MM.1S (cell line): Measurements from ENCODE around the gene RREB1.
A peak's percentile ranks its signal among the peaks of the same experiment; 100 is the strongest.

Experiments
- DNase-seq: peaks from one replicate; pipeline ENCODE4 v3.0.0-alpha.2; 2015
- H2AFZ ChIP-seq: fragments of 300-600 bp; sonication (generic); 2 replicates; pipeline ENCODE4 v1.6.0; 2016; ENCODE audit warnings: antibody characterized with exemption, low read length
- H3F3A ChIP-seq: fragments of 300-600 bp; sonication (generic); 2 replicates; pipeline ENCODE4 v1.6.1; 2016; ENCODE audit warnings: mild to moderate bottlenecking, antibody characterized with exemption, low read length, moderate library complexity, mixed read lengths; ENCODE audit not compliant: insufficient read depth
- H3K27ac ChIP-seq: fragments of 300-600 bp; sonication (generic); 2 replicates; pipeline ENCODE4 v1.5.1; 2016; ENCODE audit warnings: mild to moderate bottlenecking, low read length
- H3K27me3 ChIP-seq: fragments of 300-600 bp; sonication (generic); replicated peaks from 2 replicates; pipeline ENCODE4 v1.6.0; 2016; ENCODE audit warnings: low read length; ENCODE audit not compliant: insufficient read depth
- H3K36me3 ChIP-seq: fragments of 300-600 bp; sonication (generic); replicated peaks from 2 replicates; pipeline ENCODE4 v1.6.1; 2016; ENCODE audit warnings: mild to moderate bottlenecking, low read length, mixed read lengths; ENCODE audit not compliant: insufficient read depth
- H3K4me1 ChIP-seq: fragments of 300-600 bp; sonication (generic); 2 replicates; pipeline ENCODE4 v1.6.1; 2016; ENCODE audit warnings: low read length, mixed read lengths
- H3K4me2 ChIP-seq: fragments of 300-600 bp; sonication (generic); 2 replicates; pipeline ENCODE4 v1.6.0; 2016; ENCODE audit warnings: low read depth, low read length
- H3K4me3 ChIP-seq: fragments of 300-600 bp; sonication (generic); 2 replicates; pipeline ENCODE4 v1.5.1; 2016; ENCODE audit warnings: low read length, mixed read lengths
- H3K79me2 ChIP-seq: fragments of 300-600 bp; sonication (generic); 2 replicates; pipeline ENCODE4 v1.6.1; 2016; ENCODE audit warnings: mixed run types, low read length, mixed read lengths
- H3K9ac ChIP-seq: fragments of 300-600 bp; sonication (generic); 2 replicates; pipeline ENCODE4 v1.6.1; 2016; ENCODE audit warnings: low read length, mixed read lengths
- H3K9me2 ChIP-seq: fragments of 300-600 bp; sonication (generic); replicated peaks from 2 replicates; pipeline ENCODE4 v1.6.1; 2016; ENCODE audit warnings: mild to moderate bottlenecking, low read length, mixed read lengths; ENCODE audit not compliant: insufficient read depth
- H3K9me3 ChIP-seq: fragments of 300-600 bp; sonication (generic); replicated peaks from 2 replicates; pipeline ENCODE4 v1.6.1; 2016; ENCODE audit warnings: mild to moderate bottlenecking, low read length, mixed read lengths; ENCODE audit not compliant: insufficient read depth
- H4K20me1 ChIP-seq: fragments of 300-600 bp; sonication (generic); 2 replicates; pipeline ENCODE4 v1.6.1; 2016; ENCODE audit warnings: mild to moderate bottlenecking, low read length, moderate library complexity, mixed read lengths; ENCODE audit not compliant: insufficient read depth
- EZH2 ChIP-seq: fragments of 300-600 bp; sonication (generic); optimal IDR thresholded peaks from 2 replicates; pipeline ENCODE3; 2017; ENCODE audit warnings: low read depth, mild to moderate bottlenecking, antibody characterized with exemption, low read length, mixed read lengths
- EZH2phosphoT487 ChIP-seq: fragments of 300-600 bp; sonication (generic); IDR thresholded peaks from 2 replicates; pipeline ENCODE4 v1.6.1; 2018; ENCODE audit warnings: antibody characterized with exemption, low read length
- TF ChIP-seq, protein P1 (sequence below): fragments of 300-600 bp; sonication (generic); IDR thresholded peaks from 2 replicates; pipeline ENCODE4 v1.5.1; 2016; ENCODE audit warnings: antibody characterized with exemption, low read length, mixed read lengths

The RREB1 gene

DNA sequence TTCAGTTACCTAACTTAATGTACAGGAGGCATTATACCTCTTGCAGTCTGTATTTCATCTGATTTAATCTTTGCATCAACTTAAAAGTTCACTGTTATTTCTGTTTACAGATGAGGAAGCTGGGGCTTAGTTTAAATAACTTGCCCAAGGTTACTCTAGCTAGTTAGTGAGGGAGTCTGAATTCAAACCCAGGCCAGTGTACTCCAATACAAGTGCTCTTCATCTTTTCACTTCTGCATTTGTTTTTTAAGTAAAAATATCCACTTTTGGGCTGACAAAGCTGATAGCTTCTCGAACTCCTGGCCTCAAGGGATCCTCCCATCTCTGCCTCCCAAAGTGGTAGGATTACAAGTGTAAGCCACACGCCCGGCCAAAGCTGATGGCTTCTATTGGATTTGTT is 23.6 kb downstream of the RREB1 start:
- H4K20me1 ChIP-seq = no peaks in the 10 kb centered on the region; the same call in 1 of the 2 replicates

GRCh38 chr6:7132398-7133035 is 24.8 kb downstream of the RREB1 start:
- H3K36me3 ChIP-seq = no peaks in the 10 kb centered on the region
- DNase-seq = no peak
- TF ChIP-seq EZH2phosphoT487 (no peak), EZH2 (no peak)
- TF ChIP-seq, protein P1, sequence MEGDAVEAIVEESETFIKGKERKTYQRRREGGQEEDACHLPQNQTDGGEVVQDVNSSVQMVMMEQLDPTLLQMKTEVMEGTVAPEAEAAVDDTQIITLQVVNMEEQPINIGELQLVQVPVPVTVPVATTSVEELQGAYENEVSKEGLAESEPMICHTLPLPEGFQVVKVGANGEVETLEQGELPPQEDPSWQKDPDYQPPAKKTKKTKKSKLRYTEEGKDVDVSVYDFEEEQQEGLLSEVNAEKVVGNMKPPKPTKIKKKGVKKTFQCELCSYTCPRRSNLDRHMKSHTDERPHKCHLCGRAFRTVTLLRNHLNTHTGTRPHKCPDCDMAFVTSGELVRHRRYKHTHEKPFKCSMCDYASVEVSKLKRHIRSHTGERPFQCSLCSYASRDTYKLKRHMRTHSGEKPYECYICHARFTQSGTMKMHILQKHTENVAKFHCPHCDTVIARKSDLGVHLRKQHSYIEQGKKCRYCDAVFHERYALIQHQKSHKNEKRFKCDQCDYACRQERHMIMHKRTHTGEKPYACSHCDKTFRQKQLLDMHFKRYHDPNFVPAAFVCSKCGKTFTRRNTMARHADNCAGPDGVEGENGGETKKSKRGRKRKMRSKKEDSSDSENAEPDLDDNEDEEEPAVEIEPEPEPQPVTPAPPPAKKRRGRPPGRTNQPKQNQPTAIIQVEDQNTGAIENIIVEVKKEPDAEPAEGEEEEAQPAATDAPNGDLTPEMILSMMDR = no peak
- no peak overlapping the region for H3K4me2 ChIP-seq
- peaks cover 76% of the 10 kb centered on the region for H3K79me2 ChIP-seq
- no peaks in the 10 kb centered on the region for H3K27me3 ChIP-seq
- no peaks in the 10 kb centered on the region for H4K20me1 ChIP-seq
- peaks cover 33% of the 10 kb centered on the region for H3F3A ChIP-seq
- H2AFZ ChIP-seq = no peak overlapping the region
- no peaks in the 10 kb centered on the region for H3K9me3 ChIP-seq
- H3K9me2 ChIP-seq = no peaks in the 10 kb centered on the region
- H3K27ac ChIP-seq = no peak overlapping the region
- no peak overlapping the region for H3K4me3 ChIP-seq
- no peak overlapping the region for H3K9ac ChIP-seq
- H3K4me1 ChIP-seq = peaks cover 30% of the 10 kb centered on the region

More for the DNA sequence above, 23.6 kb downstream of the RREB1 start:
- H3K4me2 ChIP-seq = no peak overlapping the region
- no peak overlapping the region for H3K27ac ChIP-seq
- no peak for DNase-seq
- TF ChIP-seq EZH2 = no peak
- TF ChIP-seq, protein P1 = no peak
- TF ChIP-seq EZH2phosphoT487 = no peak
- no peak overlapping the region for H3K9ac ChIP-seq
- H3K36me3 ChIP-seq = no peaks in the 10 kb centered on the region
- H3K27me3 ChIP-seq = no peaks in the 10 kb centered on the region
- peaks cover 88% of the 10 kb centered on the region for H3K79me2 ChIP-seq
- H3K9me3 ChIP-seq = no peaks in the 10 kb centered on the region
- H3F3A ChIP-seq = peaks cover 21% of the 10 kb centered on the region
- peaks cover 25% of the 10 kb centered on the region for H3K4me1 ChIP-seq
- H2AFZ ChIP-seq = no peak overlapping the region
- no peak overlapping the region for H3K4me3 ChIP-seq
- H3K9me2 ChIP-seq = no peaks in the 10 kb centered on the region

DNA sequence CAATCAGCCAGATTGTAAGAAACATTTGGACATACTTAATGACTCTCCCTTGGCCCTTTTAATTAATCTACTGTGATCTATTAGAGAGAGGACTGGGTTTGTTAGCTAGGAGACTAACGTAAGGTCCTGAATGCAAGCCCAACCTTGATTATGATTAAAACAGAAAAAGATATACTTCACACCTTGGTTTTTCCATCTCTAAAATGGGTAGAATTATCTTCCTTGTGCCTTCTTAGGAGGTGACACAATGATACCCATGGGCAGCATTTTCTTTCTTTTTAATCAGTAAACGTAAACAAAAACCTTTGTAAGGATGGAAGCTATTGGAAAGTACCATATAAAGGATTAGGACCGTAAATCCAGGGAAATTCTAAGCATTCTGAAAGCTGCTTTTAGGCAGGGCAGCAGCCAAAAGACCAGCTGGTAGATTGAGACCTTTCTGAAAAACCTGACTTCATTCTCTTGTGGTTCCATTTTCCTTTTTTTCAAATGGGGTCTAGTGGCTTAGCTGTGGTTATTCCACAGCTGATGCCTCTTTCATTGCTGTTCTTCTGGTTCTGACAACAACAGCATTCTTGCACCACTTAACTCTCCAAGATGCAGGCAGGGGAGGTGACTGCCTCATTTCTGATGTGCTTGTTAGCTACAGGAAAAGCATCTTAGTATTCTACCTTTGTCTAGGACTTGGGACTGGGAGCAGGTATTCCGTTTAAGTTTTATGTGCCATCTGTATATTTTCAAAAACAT is 27.4 kb downstream of the RREB1 start:
- DNase-seq = peak; percentile 60
- Histone ChIP-seq H3K4me1 (peaks cover 48% of the 10 kb centered on the region), H3K79me2 (peaks cover 68% of the 10 kb centered on the region), H3K27ac (peak overlapping the region; percentile 97), H3K9me3 (no peaks in the 10 kb centered on the region), H3K27me3 (no peaks in the 10 kb centered on the region), H4K20me1 (no peaks in the 10 kb centered on the region), H3K4me2 (peak overlapping the region; percentile 89), H3K4me3 (0 out of 2 replicates have a peak overlapping the region, but pooled peaks have one; percentile 3), H3F3A (peaks cover 59% of the 10 kb centered on the region), H3K9ac (peak overlapping the region; percentile 78; the same call in 1 of the 2 replicates), H2AFZ (no peak overlapping the region), H3K36me3 (no peaks in the 10 kb centered on the region), H3K9me2 (no peaks in the 10 kb centered on the region)
- no peak for TF ChIP-seq EZH2phosphoT487
- no peak for TF ChIP-seq EZH2
- TF ChIP-seq, protein P1 = no peak
